ENCODE results near the gene KRT85.
A peak's percentile ranks its signal among the peaks of the same experiment; 100 is the strongest.

Gene KRT85

GRCh38 chr12:52362118-52362726 is 5.1 kb downstream of the KRT85 start:
- DNase-seq (ENCODE audit: low read depth) = no peak
- TF ChIP-seq, protein P1, sequence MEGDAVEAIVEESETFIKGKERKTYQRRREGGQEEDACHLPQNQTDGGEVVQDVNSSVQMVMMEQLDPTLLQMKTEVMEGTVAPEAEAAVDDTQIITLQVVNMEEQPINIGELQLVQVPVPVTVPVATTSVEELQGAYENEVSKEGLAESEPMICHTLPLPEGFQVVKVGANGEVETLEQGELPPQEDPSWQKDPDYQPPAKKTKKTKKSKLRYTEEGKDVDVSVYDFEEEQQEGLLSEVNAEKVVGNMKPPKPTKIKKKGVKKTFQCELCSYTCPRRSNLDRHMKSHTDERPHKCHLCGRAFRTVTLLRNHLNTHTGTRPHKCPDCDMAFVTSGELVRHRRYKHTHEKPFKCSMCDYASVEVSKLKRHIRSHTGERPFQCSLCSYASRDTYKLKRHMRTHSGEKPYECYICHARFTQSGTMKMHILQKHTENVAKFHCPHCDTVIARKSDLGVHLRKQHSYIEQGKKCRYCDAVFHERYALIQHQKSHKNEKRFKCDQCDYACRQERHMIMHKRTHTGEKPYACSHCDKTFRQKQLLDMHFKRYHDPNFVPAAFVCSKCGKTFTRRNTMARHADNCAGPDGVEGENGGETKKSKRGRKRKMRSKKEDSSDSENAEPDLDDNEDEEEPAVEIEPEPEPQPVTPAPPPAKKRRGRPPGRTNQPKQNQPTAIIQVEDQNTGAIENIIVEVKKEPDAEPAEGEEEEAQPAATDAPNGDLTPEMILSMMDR (conservative IDR thresholded peaks at IDR 0.05; ENCODE audit: control insufficient read depth, insufficient read depth, low read depth, low read length) = peak; percentile 32
- H3K4me3 ChIP-seq (ENCODE audit: control insufficient read depth, low read depth, low read length) = no peak overlapping the region

DNA sequence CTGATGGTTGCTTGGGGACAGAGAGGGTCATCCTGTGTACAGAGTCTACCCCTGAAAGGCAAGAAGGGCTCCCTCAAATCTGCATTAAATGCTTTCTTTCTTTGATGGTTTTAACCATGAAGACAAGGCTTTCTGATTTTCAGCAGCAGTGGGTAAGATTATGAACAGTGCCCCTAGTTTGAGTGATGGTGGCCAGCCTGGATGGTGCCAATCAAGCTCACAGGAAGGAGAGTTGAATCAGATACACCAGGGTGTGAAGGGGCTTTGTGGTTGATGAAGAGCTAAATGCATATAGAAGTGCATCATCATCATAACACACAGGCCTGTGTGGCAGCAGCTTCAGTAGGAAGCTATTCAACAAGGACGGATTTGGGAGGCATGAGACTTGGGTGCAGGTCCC is 5.7 kb downstream of the KRT85 start:
- TF ChIP-seq, protein P1 (conservative IDR thresholded peaks at IDR 0.05; ENCODE audit: control insufficient read depth, insufficient read depth, low read depth, low read length) = no peak
- no peak for DNase-seq (ENCODE audit: low read depth)
- H3K4me3 ChIP-seq (ENCODE audit: control insufficient read depth, low read depth, low read length) = no peak overlapping the region

DNA sequence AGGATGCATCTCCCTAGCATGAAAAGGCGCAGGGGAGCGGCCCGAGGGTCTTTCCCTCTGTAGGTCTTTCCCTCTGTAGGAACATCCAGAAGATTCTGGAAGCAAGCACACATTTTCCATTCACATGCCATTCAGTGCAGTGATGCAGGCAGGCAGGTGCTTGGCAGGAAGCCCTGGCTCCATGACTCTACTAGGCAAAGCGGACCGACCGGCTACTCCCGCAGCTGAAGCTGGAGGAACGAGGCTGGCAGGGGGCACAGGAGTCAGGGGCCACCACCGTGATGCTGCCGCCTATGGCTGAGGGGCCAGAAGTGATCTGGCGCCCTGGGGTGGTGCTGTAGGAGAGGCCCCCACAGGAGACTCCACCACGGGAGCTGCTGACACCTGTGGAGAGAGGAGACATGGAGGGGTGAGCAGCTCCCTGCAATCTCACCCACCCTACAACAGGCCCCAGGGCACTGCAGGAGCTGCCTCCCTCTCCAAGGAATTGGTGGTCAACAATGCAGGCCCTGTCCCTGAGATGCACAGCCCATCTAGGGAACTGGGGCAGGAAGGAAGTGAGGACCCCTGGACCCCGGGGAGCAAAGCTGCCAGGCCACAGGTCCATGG is 6.5 kb downstream of the KRT85 start:
- H3K4me3 ChIP-seq (ENCODE audit: control insufficient read depth, low read depth, low read length) = no peak overlapping the region
- DNase-seq (ENCODE audit: low read depth) = no peak
- TF ChIP-seq, protein P1 (conservative IDR thresholded peaks at IDR 0.05; ENCODE audit: control insufficient read depth, insufficient read depth, low read depth, low read length) = no peak

GRCh38 chr12:52360106-52360662 is 7.1 kb downstream of the KRT85 start:
- H3K4me3 ChIP-seq (ENCODE audit: control insufficient read depth, low read depth, low read length) = no peak overlapping the region
- DNase-seq (ENCODE audit: low read depth) = no peak
- TF ChIP-seq, protein P1 (conservative IDR thresholded peaks at IDR 0.05; ENCODE audit: control insufficient read depth, insufficient read depth, low read depth, low read length) = no peak

DNA sequence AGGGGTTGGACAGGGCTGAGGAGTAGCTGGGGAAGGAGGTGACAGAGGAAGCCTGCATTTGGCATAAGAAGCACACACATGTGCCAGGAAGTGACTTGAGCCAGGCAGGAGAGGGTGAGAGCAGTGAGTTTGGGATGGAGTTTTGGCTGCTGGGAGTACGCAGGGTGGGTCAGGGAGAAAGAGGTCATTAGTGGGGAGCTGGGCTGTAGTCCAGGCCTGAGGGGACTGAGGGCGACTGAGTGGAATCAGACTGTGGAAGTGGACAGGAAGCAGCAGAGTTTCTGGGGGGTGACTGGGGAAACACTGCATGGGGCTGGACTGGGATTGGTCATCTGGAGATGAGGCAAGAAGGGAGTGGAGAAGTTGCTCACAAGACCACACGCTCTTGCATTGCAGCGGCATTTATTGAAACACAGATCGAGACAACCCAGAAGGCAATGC is 7.6 kb downstream of the KRT85 start:
- DNase-seq (ENCODE audit: low read depth) = peak; percentile 11
- no peak overlapping the region for H3K4me3 ChIP-seq (ENCODE audit: control insufficient read depth, low read depth, low read length)
- TF ChIP-seq, protein P1 (conservative IDR thresholded peaks at IDR 0.05; ENCODE audit: control insufficient read depth, insufficient read depth, low read depth, low read length) = no peak

DNA sequence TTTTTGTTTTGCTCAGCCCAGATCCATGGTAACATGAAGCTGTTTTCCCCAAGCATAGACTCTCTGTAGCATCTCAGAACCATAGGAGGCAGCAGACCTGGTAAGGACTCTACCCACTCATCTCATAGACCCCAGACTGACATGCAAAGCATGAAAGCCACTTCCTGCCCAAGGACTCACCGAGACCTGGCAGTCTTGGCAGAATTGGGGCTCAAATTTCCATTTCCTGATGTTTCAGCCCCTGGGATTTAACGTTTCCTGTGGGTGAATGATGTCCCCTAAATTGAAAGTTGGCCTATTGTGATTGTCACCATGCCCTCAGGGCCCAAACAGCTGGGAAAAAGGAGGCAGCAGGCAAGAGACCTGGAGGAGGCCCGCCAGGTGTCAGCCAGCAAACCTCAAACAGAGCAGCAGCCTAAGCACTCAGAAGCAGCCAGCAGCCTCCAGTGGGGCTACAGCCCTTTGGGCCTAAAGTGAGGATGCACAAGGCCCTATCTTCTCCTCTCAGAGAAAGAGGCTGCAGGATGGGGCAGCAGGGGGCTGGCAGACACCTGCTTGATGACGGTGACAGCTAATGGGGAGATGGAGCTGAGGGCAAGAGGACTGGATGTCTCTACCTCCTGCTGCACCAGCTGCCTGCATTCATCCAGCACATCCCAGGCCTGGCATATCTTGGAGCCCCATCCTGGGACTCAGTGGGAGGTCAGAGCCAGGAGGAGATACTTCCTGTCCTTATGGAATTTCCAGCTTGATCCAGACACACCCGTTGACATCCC is 8.5 kb downstream of the KRT85 start:
- TF ChIP-seq, protein P1 (conservative IDR thresholded peaks at IDR 0.05; ENCODE audit: control insufficient read depth, insufficient read depth, low read depth, low read length) = no peak
- H3K4me3 ChIP-seq (ENCODE audit: control insufficient read depth, low read depth, low read length) = no peak overlapping the region
- no peak for DNase-seq (ENCODE audit: low read depth)
